Activated T-helper 1 cell treated with Interleukin-2 at 50 U/mL for 16 hours (primary cell): ENCODE data around the gene MTG2.

Experiments used
- DNase-seq: peaks from one replicate; pipeline ENCODE4 v3.0.0-alpha.2; 2020; ENCODE audit warnings: low read depth

MTG2 gene

GRCh38 chr20:62206388-62206775, 23.6 kb downstream of the MTG2 start:
- DNase-seq = no peak

GRCh38 chr20:62208061-62208794, 25.4 kb downstream of the MTG2 start:
- DNase-seq = no peak

GRCh38 chr20:62208795-62209755, 26.2 kb downstream of the MTG2 start:
- DNase-seq = no peak

- no peak for DNase-seq
Measured at GRCh38 chr20:62209850-62210495, 27.1 kb downstream of the MTG2 start.

- no peak for DNase-seq
Measured at GRCh38 chr20:62210496-62210855, 27.6 kb downstream of the MTG2 start.

- no peak for DNase-seq
Measured at GRCh38 chr20:62211216-62211615, 28.4 kb downstream of the MTG2 start.

GRCh38 chr20:62211769-62212288, 29.0 kb downstream of the MTG2 start:
- no peak for DNase-seq

GRCh38 chr20:62212299-62212698, 29.5 kb downstream of the MTG2 start:
- DNase-seq = no peak

- no peak for DNase-seq
Measured at GRCh38 chr20:62214067-62214466, 31.2 kb downstream of the MTG2 start.

- no peak for DNase-seq
Measured at GRCh38 chr20:62215020-62215990, 32.5 kb downstream of the MTG2 start.

- no peak for DNase-seq
Measured at GRCh38 chr20:62215991-62216635, 33.3 kb downstream of the MTG2 start.

- no peak for DNase-seq
Measured at GRCh38 chr20:62216636-62217566, 34.1 kb downstream of the MTG2 start.

- DNase-seq = no peak
Measured at GRCh38 chr20:62217913-62218773, 35.3 kb downstream of the MTG2 start.

GRCh38 chr20:62219101-62219991, 36.5 kb downstream of the MTG2 start:
- no peak for DNase-seq

GRCh38 chr20:62219992-62220665, 37.3 kb downstream of the MTG2 start, which contains the start of gene HRH3:
HRH3 (minus strand) TSS chr20:62220278; CDS start chr20:62219970, 308 bp downstream.
- peak; percentile 10 for DNase-seq

- DNase-seq = no peak
Measured at GRCh38 chr20:62220666-62221568, 38.1 kb downstream of the MTG2 start.
